ENCODE results near the gene ARFGEF2.
"Not testable (repeated sequence)": the region's sequence is repeated elsewhere in the genome, so short reads cannot be mapped to it uniquely, and the experiment has no call there.

ARFGEF2 gene

DNA sequence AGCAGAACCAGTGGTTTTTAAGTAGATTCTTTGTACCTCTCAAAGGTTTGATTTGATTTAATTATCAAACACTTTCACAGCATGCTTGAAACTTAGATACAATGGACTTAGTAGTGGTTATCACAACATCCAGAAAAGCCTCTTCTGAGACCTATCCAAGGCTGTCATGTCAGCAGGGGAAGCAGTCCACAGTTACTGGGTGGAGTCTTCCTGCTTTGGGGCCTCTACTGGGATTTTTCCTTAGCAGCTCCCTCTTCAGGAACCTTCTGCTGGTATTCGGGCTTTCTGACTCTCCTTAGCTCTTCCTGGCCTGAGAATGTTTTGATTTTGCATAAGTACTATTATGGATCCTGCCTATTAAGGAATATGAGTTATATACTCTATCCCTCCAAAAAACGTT is 36.0 kb downstream of the ARFGEF2 start:
- DNase-seq, result no peak

DNA sequence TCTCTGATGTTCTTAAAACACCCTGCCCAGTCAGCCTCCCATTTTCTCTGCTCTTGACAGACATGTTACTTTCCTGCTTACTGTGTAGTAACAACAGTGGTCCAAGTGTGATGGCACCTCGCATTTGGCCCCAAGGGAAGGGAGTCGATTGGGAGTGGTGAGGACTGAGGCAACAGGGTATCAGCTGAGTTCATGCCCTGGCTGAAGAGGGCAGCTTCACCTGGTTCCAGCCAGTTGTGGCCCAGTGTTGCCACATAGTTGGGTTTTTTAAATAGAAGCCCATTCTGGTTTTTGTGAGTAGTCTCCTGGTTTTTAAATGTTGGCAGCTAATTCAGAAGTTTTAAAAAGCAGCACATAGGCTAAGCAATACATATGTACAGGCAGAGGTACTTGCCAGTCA is 37.2 kb downstream of the ARFGEF2 start:
- DNase-seq, result no peak

DNA sequence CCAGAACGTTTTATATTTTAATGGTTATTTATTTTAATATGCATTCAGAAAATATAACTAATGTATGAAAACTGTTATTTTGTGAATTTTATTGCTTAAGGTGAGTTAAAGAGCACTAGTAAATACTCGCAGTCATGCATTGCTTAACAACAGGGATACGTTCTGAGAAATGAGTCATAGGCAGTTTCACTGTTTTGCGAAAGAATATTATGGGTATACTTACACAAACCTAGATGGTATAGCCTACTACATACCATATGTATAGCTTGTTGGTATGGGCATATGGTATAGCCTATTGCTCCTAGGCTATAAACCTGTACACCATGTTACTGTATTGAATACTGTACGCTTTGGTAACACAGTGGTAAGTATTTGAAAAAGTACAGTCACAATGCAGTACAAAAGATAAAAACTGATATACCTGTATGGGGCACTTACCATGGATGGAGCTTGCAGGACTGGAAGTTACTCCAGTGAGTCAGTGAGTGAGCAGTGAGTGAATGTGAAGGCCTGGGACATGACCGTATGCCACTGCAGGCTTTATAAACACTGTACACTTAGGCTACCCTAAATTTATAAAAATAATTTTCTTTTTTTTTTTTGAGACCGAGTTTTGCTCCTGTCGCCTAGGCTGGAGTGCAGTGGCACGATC is 38.5 kb downstream of the ARFGEF2 start:
- DNase-seq, result no peak

DNA sequence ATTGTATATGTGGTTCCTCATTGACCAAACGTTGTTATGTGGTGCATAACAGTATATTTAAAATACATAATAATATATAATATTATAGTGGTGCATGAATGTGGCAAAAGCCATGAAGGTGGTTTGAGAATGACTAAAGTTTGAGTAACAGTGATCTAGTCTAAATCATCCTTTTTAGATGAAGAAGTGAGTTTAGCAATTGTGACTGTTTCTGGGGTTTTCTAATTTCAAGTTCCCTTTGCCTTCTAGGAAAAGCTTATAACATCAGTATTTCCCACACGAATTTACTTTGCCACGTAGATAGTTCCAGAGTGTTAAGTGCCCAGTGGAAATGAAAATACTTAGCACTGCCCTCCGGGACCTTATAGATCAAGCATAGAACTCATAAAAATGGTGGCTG is 40.9 kb downstream of the ARFGEF2 start:
- DNase-seq, result no peak

DNA sequence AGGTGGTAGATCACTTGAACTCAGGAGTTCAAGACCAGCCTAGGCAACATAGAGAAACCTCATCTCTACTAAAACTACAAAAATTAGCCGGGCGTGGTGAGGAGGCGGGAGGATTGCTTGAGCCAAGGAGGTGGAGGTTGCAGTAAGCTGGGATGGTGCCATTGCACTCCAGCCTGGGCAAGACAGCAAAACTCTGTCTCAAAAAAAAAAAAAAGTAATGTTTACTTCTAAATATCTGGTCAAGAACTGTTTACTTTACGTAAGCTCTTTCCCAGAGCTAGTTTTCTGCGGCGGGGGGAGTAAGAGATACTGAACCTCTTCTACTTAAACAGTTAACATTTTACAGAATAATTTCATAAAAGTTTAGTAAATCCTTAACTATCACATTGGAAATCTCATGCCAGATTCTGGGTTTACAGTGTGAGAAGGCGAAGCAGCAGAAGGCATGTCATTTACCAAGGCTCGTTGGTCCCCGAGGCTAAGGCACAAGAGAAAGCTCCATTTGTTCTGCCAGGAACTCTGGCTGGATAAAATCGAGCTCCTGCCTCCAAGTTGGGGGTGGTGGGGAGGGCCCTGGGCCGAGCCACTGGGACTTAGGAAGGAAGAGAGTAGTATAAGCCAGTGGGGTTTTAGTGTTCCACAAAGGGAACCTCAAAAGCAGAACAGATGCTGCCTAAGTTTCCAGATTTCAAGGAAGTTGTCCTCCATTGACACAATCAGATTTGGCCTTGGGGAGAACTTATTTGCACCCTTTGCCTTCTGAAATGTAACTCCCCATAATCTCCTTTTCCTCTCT is 41.7 kb downstream of the ARFGEF2 start:
- DNase-seq, result no peak

DNA sequence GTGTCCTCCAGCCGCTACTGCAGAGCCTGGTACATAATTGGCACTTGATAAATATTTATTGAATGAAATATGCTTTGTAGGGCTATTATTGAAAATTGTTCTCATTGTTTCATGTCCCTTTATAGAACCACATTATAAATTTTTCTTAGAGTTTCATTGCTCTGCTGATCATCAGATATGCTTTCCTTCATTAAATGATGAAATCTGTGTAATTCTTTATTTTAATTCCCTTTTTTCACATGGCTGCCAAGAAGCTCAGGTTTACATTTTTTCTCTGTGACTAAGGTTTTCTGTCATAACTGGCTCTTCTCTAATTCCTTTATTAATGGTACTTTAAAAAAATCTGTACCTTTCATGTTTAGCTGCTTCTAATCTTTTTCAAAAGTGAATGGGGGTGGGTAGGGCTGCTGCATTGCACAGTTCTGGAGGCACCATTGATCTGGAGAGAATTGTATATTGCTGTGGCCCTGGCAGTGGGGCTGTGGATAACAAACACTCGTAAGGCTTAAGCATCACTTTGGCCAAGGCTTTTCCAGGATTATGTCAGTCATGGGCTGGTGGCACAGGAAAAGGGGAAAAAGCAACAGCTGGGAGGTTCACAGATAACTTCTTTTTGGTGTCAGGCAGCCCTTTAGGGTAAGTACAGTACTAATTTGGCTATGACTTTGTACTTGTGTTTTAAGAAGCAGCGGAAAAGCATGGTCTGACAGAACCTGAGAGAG is 43.8 kb downstream of the ARFGEF2 start:
- no peak for DNase-seq

DNA sequence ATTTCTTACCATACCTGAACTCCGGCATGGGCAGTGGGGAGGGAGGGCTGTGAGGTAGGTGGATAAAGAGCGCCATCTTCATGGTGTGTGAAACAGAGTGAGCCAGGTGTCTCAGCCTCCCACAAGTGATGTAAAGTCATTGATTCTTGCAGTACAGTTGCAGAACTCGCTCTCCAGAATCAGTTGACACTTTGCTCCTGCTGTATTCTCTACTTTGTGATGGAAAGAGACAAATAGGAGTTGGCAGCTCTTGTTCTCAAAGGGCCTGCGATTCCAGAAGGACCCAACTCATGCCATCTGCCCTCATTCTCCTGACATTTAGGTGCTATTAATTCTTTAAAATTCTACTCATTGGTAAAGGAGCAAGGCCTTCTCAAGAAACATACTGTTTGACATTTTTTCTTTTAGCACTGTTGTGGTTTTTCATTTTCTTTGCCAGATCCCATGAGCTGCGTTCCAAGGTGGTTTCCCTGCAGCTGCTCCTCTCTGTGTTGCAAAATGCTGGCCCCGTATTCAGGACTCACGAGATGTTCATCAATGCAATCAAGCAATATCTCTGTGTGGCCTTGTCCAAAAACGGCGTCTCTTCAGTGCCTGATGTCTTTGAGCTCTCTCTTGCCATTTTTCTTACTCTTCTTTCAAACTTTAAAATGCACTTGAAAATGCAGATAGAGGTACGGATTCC is 49.3 kb downstream of the ARFGEF2 start:
- no peak for DNase-seq

DNA sequence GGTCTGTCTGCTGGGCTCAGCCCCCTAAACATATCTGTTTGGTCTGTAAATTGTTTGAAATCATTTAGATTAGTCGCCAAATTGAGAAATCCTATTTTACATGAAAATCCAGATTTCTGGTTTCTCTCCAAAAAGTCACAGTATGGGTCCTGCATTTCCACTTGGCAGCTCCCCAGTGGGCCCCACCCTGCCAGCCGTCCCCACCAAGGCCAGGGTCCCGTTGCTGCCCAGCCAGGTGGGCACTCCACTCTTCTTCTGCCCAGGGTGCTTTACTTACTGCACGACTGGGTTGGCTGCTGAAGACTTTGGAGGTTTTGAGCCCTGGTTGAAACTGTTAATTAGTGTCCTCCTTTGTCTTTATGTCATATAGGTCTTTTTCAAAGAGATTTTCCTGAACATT is 50.4 kb downstream of the ARFGEF2 start:
- no peak for DNase-seq

DNA sequence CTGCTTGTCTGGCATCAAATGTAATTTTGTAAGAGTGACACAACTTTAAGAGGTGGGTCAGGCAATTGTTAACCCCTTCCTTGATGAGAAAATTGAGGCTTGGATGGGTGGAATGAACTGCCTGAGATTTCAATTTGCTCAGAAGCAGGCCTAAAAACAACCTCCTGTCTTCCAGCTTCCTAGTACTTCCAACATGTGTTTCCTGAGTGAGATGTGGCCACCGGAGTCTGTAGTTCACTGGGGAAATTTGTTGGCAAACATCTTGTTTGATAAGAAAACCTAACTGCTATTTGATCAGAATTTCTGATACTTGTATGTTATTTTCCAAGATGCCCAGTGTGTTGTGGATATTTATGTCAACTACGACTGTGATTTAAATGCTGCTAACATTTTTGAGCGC is 51.3 kb downstream of the ARFGEF2 start:
- DNase-seq, result no peak

DNA sequence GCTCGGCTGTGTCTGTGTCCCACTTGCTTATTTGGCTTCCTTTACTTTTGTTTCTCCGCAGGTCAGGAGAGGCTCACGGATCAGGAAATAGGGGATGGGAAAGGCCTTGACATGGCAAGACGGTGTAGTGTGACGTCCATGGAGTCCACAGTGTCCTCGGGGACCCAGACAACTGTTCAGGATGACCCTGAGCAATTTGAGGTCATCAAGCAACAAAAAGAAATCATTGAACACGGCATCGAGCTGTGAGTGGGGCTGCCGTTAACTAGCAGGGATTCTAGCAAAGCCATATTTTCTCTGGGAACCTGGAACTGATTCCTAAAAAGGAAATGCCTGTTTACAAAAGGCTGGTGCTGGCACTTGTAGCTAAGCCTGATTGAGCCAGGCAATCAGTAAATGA is 54.4 kb downstream of the ARFGEF2 start:
- no peak for DNase-seq

DNA sequence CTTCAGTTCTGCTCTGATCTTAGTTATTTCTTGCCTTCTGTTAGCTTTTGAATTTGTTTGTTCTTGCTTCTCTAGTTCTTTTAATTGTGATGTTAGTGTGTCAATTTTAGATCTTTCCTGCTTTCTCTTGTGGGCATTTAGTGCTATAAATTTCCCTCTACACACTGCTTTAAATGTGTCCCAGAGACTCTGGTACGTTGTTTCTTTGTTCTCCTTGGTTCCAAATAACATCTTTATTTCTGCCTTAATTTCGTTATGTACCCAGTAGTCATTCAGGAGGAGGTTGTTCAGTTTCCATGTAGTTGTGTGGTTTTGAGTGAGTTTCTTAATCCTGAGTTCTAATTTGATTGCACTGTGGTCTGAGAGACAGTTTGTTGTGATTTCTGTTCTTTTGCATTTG is 58.5 kb downstream of the ARFGEF2 start:
- DNase-seq, result not testable (repeated sequence)

DNA sequence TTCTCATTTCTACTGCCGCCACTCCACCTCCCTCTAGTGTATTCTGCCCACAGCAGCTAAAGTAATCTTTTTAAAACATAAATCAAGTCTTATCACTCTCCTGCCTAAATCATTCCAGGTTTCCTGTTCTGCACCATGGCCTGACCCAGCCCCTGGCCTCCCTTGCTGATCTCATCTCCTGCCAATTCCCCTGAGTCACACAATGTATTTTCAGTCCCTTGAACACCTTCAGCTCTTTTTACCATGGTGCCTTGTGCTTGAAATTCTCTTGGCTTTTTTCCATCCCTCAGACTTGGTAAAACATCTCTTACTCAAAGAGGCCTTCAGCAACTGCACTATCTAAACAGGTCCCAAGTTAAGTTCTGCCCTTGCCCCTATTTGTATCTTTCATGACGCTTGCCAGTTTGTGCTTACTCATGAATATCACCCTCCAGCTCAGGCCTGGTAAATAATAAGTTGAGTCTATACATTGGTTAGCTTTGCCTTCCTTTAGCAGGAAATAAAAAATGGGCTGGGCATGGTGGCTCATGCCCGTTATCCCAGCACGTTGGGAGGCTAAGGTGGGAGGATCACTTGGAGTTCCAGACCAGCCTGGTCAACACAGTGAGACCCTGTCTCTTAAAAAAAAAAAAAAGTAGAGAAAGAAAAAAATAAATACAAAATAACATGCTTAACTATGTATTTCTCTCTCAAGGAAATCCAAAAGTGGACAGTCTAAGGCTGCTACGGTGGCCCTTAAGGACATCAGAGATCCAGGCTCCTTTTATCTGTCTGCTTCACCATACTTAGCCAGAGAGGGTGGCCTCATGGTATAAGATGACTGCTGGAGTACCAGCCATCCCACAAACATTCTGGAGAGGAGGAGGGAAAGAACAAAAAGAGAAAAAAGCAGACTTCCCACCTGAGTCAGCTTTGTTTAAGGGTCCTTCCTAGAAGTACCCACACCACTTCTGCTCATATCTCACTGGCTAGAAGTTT is 62.2 kb downstream of the ARFGEF2 start:
- no peak for DNase-seq

DNA sequence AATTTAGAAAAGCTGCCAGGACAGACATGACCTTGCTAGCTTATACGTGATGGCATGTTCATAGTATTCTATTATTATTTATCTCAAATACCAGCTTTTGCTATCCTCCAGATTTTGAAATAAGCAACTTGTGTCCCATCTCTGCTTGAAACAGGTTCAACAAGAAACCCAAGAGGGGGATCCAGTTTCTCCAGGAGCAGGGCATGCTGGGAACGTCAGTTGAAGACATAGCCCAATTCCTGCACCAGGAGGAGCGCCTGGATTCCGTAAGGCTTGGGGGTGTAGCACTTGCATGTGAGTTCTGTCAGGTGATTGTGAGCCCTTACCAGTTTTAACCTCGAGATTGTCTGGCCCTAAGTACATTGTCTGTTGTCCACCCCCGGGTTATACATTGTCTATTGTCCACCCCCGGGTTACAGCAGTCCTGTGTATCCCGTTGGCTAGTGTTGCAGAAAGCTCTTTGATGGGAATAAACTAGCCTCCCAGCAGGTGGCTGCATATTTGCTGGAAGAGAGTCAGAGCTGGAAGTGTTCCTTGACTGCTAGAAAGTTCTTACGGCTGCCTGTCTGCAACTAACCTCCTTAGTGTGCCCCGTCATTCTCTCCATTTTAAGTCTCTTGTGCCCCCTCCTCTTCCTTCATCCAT is 63.2 kb downstream of the ARFGEF2 start:
- DNase-seq, result no peak

DNA sequence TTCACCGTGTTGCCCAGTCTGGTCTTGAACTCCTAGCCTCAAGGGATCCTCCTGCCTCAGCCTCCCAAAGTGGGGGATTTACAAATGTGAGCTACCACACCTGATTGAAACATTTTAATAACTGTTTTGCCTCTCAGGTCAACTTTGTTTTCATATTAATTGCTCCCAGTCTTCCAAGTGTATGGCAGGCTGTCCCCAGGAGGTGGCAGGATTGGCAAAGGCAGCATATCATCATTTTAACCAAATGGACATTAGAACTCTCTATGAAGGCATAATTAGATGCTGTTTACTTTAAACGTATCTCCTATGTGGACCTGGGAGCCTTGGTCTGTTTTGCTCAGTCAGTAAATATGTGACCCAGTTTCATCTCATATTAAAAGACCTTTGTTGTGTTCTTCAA is 65.4 kb downstream of the ARFGEF2 start:
- no peak for DNase-seq

DNA sequence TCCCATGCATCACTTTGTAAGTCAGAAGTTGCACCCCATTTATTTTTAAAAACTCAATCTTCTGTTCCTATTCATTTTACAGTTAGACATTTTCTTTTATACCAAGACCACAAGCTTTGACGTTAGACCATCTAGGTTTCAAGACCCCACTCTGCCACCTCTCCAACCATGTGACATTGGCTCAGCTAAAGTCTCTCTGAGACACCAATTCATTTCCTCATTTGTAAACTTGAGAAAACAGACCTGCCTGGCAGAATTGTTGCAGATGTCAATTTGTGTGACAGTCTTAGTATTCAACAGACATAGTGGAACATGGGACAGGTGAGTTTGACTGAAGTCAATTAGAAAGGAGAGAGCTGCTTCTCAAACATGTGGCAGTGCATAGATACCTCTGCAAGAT is 69.0 kb downstream of the ARFGEF2 start:
- DNase-seq, result no peak

DNA sequence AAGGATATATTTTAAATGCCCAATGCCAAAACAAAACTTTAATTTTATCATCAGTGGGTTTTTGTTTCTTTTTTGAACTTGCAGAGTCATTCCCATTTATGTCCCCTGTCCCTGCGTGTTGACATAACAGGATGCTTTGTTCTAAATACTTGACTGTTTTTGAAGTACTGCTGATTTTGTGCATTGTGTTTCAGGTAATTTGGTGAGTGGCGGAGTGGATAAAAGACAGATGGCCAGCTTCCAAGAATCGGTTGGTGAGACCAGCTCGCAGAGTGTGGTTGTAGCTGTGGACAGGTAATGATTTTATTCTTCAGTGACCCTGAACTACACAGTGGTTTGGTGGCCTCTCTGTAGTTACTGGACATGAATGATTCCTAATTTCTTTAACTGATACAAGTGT is 74.1 kb downstream of the ARFGEF2 start:
- peak in 1 of 2 experiments; percentile 18 for DNase-seq

DNA sequence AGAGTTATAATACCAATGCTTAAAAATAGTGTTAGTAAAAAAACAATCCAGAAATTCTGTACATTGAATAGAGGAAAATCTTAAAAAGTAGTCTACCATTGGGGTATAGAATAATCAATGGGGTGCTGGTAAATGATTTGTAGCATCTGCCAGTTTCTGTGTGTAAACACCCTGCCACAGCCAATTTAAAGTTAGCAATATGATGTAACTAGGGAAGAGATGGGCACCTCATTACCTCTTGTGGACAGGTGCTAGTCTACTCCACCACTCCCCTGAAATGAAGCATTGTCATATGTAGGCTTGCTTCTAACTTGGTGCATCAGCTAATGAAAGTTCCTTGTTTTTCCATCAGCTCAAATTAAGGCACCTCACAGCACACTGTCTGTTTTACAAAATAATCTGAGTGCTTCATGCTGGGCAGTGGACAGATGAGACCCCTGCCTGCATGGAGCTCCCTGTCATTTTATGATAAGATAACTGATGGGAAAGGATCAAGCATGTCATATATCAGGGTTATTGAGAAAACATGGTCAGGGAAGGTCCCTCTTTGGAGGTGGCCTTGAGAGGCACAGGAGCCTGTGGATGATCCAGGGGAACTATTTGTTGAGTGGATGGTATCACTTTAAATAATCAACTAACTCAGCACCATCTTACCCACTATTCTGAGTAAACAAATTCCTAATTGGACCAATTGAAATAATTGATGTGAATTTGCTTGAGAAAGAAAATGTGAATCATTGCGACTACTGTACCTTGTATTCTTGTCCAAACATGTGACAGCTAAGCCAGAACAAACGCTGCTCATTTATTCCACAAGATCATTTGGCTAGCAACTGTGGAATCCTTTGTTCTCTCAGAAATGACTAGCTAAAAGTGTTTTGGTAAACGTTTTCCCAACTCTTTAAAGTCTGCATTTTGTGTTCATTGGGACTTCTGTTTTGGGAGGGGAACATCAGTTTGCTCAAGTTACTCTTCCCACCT is 78.7 kb downstream of the ARFGEF2 start:
- DNase-seq, result no peak

DNA sequence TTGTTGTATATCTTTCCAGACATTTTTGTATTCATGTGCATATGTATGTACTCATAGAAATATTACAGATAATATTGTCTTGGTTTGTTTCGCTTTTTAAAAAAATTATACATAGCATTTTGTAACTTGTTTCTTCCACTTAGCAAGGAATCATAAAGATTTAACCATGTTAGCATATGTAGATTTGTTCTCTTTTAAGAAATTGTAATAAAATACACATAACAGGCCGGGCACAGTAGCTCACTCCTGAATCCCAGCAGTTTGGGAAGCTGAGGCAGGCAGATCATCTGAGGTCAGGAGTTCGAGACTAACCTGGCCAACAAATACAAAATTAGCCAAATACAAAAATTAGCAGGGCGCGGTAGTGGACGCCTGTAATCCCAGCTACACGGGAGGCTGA is 80.2 kb downstream of the ARFGEF2 start:
- no peak for DNase-seq

DNA sequence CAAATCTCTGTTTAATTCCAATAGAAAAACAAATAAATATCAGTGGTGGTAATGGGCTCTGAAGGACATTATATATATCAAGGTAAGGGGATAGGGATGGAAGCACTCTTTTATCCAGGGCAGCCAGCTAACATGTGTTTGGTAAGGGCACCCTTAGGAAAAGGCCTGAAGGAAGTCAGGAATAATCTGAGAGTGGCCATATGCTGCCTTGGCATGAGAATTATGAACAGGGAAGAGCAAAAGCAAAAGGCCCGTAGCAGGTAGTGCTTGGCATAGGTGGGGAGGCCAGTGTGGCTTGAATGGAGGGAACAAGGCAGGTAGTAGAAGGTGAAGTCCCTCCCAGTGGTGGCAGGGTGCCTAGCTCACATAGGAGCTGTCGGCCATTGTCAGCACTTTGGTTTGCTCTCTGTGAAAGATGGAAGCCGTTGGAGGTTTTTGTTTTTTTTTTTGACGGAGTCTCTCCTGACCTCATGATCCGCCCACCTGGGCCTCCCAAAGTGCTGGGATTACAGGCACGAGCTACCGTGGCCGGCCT is 85.0 kb downstream of the ARFGEF2 start:
- DNase-seq, result no peak
